GM12875 (cell line): ENCODE data around the gene SERPINA5.

Source experiments
- H3K4me3 ChIP-seq: one replicate; pipeline ENCODE4 v1.5.1; 2011; ENCODE audit warnings: low read depth, low read length, control low read depth
- CTCF ChIP-seq: IDR thresholded peaks from 2 replicates; pipeline ENCODE4 v1.5.1; 2011; ENCODE audit warnings: low read depth, mild to moderate bottlenecking, control low read depth, inconsistent platforms, low read length, moderate library complexity, borderline replicate concordance; ENCODE audit not compliant: insufficient read depth

Gene SERPINA5

GRCh38 chr14:94561656-94562010 is 19.6 kb upstream of the SERPINA5 start:
- H3K4me3 ChIP-seq = no peak overlapping the region
- no peak for TF ChIP-seq CTCF

- H3K4me3 ChIP-seq = no peak overlapping the region
- TF ChIP-seq CTCF = no peak
Observed at GRCh38 chr14:94562022-94562421, 19.2 kb upstream of the SERPINA5 start.

GRCh38 chr14:94562941-94563883 is 18.0 kb upstream of the SERPINA5 start:
- no peak overlapping the region for H3K4me3 ChIP-seq
- TF ChIP-seq CTCF = no peak

GRCh38 chr14:94564381-94564780 is 16.8 kb upstream of the SERPINA5 start:
- TF ChIP-seq CTCF = no peak
- H3K4me3 ChIP-seq = no peak overlapping the region

- TF ChIP-seq CTCF = no peak
- H3K4me3 ChIP-seq = no peak overlapping the region
Observed at GRCh38 chr14:94568186-94568585, 13.0 kb upstream of the SERPINA5 start.

- no peak overlapping the region for H3K4me3 ChIP-seq
- TF ChIP-seq CTCF = no peak
Observed at GRCh38 chr14:94569381-94570001, 11.7 kb upstream of the SERPINA5 start.

- no peak for TF ChIP-seq CTCF
- H3K4me3 ChIP-seq = no peak overlapping the region
Observed at GRCh38 chr14:94570002-94570400, 11.2 kb upstream of the SERPINA5 start.
